Activated CD4-positive, alpha-beta memory T cell treated with anti-CD3 and anti-CD28 coated beads for 36 hours (primary cell): ENCODE data around the gene CEACAM16. TPM values are rescaled to one million over a fixed set of nuclear protein-coding genes. Genes with fewer than 3 reads are reported as not detected.
A peak's percentile ranks its signal among the peaks of the same experiment; 100 is the strongest.
"Not testable (repeated sequence)": the region's sequence is repeated elsewhere in the genome, so short reads cannot be mapped to it uniquely, and the experiment has no call there.

Experiments used
- CTCF ChIA-PET: fragments of 350-600 bp; sonication (Branson Sonifier 250); formaldehyde crosslinking; loops from one replicate; lab custom pipeline; 2021; ENCODE audit warnings: antibody characterized with exemption, inconsistent platforms; lab: Charles Lee
- POLR2A ChIA-PET: fragments of 350-600 bp; sonication (Branson Sonifier 250); formaldehyde crosslinking; loops from one replicate; lab custom pipeline; 2021; ENCODE audit warnings: antibody characterized with exemption; lab: Charles Lee
- DNase-seq: peaks from one replicate; pipeline ENCODE4 v3.0.0-alpha.2; 2020
- H3K27ac Mint-ChIP-seq: one replicate; pipeline ENCODE4 v1.8.0; 2021; ENCODE audit warnings: mixed read lengths
- H3K27me3 Mint-ChIP-seq: one replicate; pipeline ENCODE4 v1.8.0; 2021; ENCODE audit warnings: mixed read lengths
- H3K36me3 Mint-ChIP-seq: one replicate; pipeline ENCODE4 v1.8.0; 2021; ENCODE audit warnings: mixed read lengths
- H3K4me1 Mint-ChIP-seq: one replicate; pipeline ENCODE4 v1.8.0; 2021; ENCODE audit warnings: low read depth, mixed read lengths
- H3K4me3 Mint-ChIP-seq: one replicate; pipeline ENCODE4 v1.8.0; 2021; ENCODE audit warnings: mild to moderate bottlenecking, mixed read lengths
- H3K9me3 Mint-ChIP-seq: one replicate; pipeline ENCODE4 v1.8.0; 2021; ENCODE audit warnings: mixed read lengths
- intact Hi-C: fragments of 100-400 bp; cut with micrococcal nuclease; formaldehyde crosslinking; loops from one replicate; pipeline ENCODE4 v1.15.1; 2023
- total RNA-seq, 2 experiments: library from RNA; stranded (reverse); gene quantifications; one replicate each; pipeline ENCODE4 v1.2.3, GENCODE V29; 2021

Gene CEACAM16
- total RNA-seq, 2 experiments from 2014 or later, result not detected

- POLR2A ChIA-PET, result interaction anchor here (0.7 kb wide), 1 partner anchor 501 kb away, joined by 3 read pairs; no protein-coding TSS in a partner anchor
- no peaks in the 10 kb centered on the region for H3K36me3 Mint-ChIP-seq
Observed at GRCh38 chr19:44681992-44682790, 16.8 kb upstream of the CEACAM16 start.

DNA sequence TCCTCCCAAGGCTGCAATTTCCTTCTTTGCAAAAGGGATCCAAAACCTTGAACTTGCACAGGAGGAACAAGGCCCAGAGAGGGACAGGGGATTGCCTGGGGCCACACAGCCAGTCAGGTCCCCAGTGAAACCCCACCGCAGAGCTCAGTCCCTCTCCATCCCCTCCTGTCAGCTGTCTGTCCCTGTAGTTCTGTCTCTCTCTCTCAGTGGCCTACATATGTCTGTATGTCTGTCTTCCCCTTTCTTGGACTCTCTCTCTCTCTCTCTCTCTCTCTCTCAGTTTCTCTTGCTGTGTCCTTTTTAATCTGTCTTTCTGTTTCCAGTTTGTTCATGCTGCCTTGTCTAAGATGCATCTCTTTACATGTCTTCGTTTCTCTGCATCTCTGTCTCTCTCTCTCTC lies 16.1 kb upstream of the CEACAM16 start:
- H3K27me3 Mint-ChIP-seq, result peaks cover 7% of the 10 kb centered on the region
- H3K4me3 Mint-ChIP-seq, result no peak overlapping the region
- no peak for DNase-seq
- H3K4me1 Mint-ChIP-seq, result peaks cover 6% of the 10 kb centered on the region
- intact Hi-C loops, result no loop called here
- CTCF ChIA-PET, result no interaction called here
- H3K9me3 Mint-ChIP-seq, result no peaks in the 10 kb centered on the region
- POLR2A ChIA-PET, result no interaction called here
- H3K36me3 Mint-ChIP-seq, result no peaks in the 10 kb centered on the region
- H3K27ac Mint-ChIP-seq, result no peak overlapping the region

More at GRCh38 chr19:44681992-44682790, 16.8 kb upstream of the CEACAM16 start:
- H3K27ac Mint-ChIP-seq, result no peak overlapping the region
- intact Hi-C loops, result no loop called here
- CTCF ChIA-PET, result no interaction called here
- DNase-seq, result no peak
- H3K27me3 Mint-ChIP-seq, result peaks cover 6% of the 10 kb centered on the region
- H3K9me3 Mint-ChIP-seq, result no peaks in the 10 kb centered on the region
- H3K4me3 Mint-ChIP-seq, result no peak overlapping the region
- peaks cover 6% of the 10 kb centered on the region for H3K4me1 Mint-ChIP-seq

DNA sequence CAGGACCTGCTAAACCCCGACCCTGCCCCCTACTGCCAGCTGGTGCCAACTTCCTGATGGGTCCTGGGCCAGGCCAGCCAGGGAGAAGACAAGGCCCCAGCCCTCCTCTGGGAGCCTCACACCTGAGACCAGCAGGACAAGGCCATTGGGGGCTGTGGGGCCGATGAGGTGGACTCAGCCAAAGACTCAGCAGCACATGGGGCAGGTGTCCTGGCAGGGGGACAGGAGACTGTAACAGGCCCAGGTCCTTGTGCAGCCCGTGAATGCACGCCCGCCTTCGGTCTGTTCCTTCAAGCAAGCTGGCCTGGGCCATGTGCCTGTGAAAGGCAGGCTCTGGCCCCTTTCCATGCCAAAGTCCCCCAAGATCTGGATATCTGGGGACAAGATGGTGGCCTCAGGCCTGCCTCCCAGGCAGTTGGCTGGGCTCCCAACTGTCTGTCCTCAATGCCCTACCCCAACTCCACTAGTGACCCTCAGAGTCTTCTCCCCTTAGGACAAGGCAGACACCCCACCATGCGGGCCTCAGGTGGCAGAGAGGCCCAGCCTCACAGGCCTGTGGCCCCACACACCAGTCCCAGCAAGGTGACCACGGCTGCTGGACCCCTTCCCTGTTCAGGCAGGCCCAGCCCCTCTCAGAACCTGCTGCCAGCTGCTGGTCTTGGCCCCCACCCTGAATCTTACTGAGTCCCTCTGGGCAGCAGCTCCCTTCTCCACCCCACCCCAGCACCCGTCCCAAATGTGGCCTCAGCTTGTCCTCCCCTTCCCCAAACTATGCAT lies 15.3 kb upstream of the CEACAM16 start:
- intact Hi-C loops, result no loop called here
- POLR2A ChIA-PET, result no interaction called here
- Mint-ChIP-seq H3K27me3 (peaks cover 10% of the 10 kb centered on the region), H3K4me3 (no peak overlapping the region), H3K9me3 (no peaks in the 10 kb centered on the region), H3K4me1 (peaks cover 6% of the 10 kb centered on the region), H3K36me3 (no peaks in the 10 kb centered on the region), H3K27ac (no peak overlapping the region)
- CTCF ChIA-PET, result no interaction called here
- DNase-seq, result no peak

DNA sequence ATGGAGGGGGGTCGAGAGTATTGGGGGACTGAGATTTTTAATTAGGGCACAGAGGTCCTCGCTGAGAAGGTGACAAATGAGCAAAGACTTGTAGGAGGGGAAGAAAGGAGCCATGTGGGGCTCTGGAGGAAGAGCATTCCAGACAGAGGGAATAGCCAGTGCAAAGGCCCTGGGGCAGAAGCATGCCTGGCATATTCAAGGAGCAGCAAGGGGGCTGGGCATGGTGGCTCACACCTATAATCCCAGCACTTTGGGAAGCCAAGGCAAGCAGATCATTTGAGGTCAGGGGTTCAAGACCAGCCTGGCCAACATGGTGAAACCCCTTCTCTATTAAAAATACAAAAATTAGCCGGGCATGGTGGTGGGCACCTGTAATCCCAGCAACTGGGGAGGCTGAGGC lies 14.6 kb upstream of the CEACAM16 start:
- H3K27ac Mint-ChIP-seq, H3K9me3 Mint-ChIP-seq, H3K4me3 Mint-ChIP-seq: not testable (repeated sequence)

GRCh38 chr19:44684892-44685863 lies 13.8 kb upstream of the CEACAM16 start:
- H3K27ac Mint-ChIP-seq, result no peak overlapping the region
- no peak overlapping the region for H3K4me3 Mint-ChIP-seq

More for the DNA sequence above, 14.6 kb upstream of the CEACAM16 start:
- H3K36me3 Mint-ChIP-seq, CTCF ChIA-PET, DNase-seq, intact Hi-C loops, POLR2A ChIA-PET, H3K4me1 Mint-ChIP-seq, H3K27me3 Mint-ChIP-seq: not testable (repeated sequence)

DNA sequence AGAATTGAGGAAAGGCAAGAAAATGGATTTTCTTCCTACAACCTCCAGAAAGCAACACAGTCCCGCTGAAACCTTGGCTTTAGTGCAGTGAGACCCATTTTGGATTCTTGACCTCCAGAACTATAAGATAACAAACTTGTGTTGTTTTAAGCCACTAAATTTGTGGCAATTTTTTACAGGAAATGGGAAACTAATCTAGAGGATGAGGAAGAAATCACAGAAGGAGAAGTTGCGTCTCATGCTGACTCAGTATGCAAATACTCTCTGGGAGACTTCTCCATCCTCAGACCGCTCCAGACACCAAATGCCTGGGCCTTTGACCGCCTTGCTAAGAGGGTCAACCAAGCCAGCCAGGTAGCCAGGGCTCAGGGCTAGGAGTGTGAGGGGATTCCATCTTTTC lies 13.1 kb upstream of the CEACAM16 start:
- no peak overlapping the region for H3K27ac Mint-ChIP-seq
- H3K9me3 Mint-ChIP-seq, result no peaks in the 10 kb centered on the region
- DNase-seq, result no peak
- intact Hi-C loops, result no loop called here
- POLR2A ChIA-PET, result no interaction called here
- H3K4me3 Mint-ChIP-seq, result no peak overlapping the region
- H3K4me1 Mint-ChIP-seq, result peaks cover 11% of the 10 kb centered on the region
- CTCF ChIA-PET, result interaction anchor here (1.1 kb wide), 1 partner anchor 38 kb away, joined by 4 read pairs; no protein-coding TSS in a partner anchor
- peaks cover 10% of the 10 kb centered on the region for H3K27me3 Mint-ChIP-seq
- no peaks in the 10 kb centered on the region for H3K36me3 Mint-ChIP-seq

More at GRCh38 chr19:44684892-44685863, 13.8 kb upstream of the CEACAM16 start:
- Mint-ChIP-seq H3K4me1 (peaks cover 11% of the 10 kb centered on the region), H3K36me3 (no peaks in the 10 kb centered on the region), H3K9me3 (no peaks in the 10 kb centered on the region), H3K27me3 (peaks cover 10% of the 10 kb centered on the region)
- POLR2A ChIA-PET, result no interaction called here
- intact Hi-C loops, result no loop called here
- CTCF ChIA-PET, result interaction anchor here (0.6 to 1.1 kb wide), 2 partner anchors 39 to 144 kb away, joined by 4 read pairs; no protein-coding TSS in a partner anchor
- peak; percentile 24 for DNase-seq

GRCh38 chr19:44686896-44687295 lies 12.1 kb upstream of the CEACAM16 start:
- POLR2A ChIA-PET, result no interaction called here
- Mint-ChIP-seq H3K36me3 (no peaks in the 10 kb centered on the region), H3K4me3 (no peak overlapping the region), H3K27ac (no peak overlapping the region), H3K4me1 (peaks cover 15% of the 10 kb centered on the region), H3K9me3 (no peaks in the 10 kb centered on the region), H3K27me3 (peaks cover 10% of the 10 kb centered on the region)
- DNase-seq, result no peak
- intact Hi-C loops, result no loop called here
- CTCF ChIA-PET, result interaction anchor here (6.5 kb wide), 1 partner anchor 85 kb away, joined by 107 read pairs; no protein-coding TSS in a partner anchor

DNA sequence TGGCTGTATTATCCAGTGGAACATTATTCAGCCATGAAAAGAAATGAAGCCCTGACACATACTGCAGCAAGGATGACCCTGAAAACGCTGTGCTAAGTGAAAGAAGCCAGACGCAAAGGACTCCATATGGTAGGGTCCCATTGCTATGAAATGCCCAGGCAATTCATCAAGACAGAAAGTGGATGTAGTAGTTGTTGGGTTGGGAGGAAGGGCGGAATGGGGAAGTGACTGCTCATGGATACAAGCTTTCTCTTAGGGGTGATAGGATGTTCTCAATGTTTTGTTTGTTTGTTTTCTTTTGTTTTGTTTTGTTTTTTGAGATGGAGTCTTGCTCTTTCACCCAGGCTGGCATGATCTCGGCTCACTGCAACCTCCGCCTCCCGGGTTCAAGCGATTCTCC lies 11.1 kb upstream of the CEACAM16 start:
- DNase-seq, result no peak
- H3K36me3 Mint-ChIP-seq, result no peaks in the 10 kb centered on the region
- ChIA-PET CTCF (interaction anchor here (0.6 to 6.6 kb wide), 5 partner anchors 36 to 157 kb away, joined by 3 to 107 read pairs (median 15); no protein-coding TSS in a partner anchor), POLR2A (interaction anchor here (0.6 kb wide), 1 partner anchor 43 kb away, joined by 3 read pairs; no protein-coding TSS in a partner anchor)
- peaks cover 10% of the 10 kb centered on the region for H3K27me3 Mint-ChIP-seq
- no peaks in the 10 kb centered on the region for H3K9me3 Mint-ChIP-seq
- intact Hi-C loops, result no loop called here
- peaks cover 25% of the 10 kb centered on the region for H3K4me1 Mint-ChIP-seq
- no peak overlapping the region for H3K4me3 Mint-ChIP-seq
- no peak overlapping the region for H3K27ac Mint-ChIP-seq

GRCh38 chr19:44689290-44690130 lies 9.4 kb upstream of the CEACAM16 start:
- Mint-ChIP-seq H3K27ac (no peak overlapping the region), H3K9me3 (no peaks in the 10 kb centered on the region), H3K27me3 (peaks cover 10% of the 10 kb centered on the region), H3K4me1 (peaks cover 33% of the 10 kb centered on the region), H3K36me3 (no peaks in the 10 kb centered on the region), H3K4me3 (no peak overlapping the region)
- ChIA-PET CTCF (interaction anchor here (0.6 to 6.6 kb wide), 22 partner anchors 9 to 265 kb away, joined by 3 to 107 read pairs (median 4); partner anchors contain the start of genes CLPTM1 and NECTIN2), POLR2A (interaction anchor here (1.4 kb wide), 1 partner anchor 81 kb away, joined by 5 read pairs; no protein-coding TSS in a partner anchor)
- intact Hi-C loops, result loop anchor here (5.0 kb wide), 1 partner anchor 37 kb away; no protein-coding TSS in a partner anchor
- DNase-seq, result peak; percentile 81

DNA sequence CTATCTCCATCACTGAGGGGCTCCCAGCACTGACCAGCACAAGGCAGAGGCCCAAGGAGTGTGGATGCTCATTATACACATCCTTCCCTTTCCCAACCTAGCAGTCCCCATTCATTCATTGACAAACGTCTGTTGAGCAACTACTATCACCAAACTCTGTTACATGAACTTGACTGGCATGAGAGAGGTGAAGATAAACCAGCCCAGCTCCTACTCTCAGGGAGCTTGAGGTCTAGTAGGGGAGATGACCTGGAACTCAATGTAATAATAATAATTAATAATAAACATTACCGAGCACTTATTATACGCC lies 8.9 kb upstream of the CEACAM16 start:
- DNase-seq, result no peak
- H3K9me3 Mint-ChIP-seq, result no peaks in the 10 kb centered on the region
- POLR2A ChIA-PET, result interaction anchor here (1.4 kb wide), 1 partner anchor 81 kb away, joined by 5 read pairs; no protein-coding TSS in a partner anchor
- intact Hi-C loops, result loop anchor here (5.0 kb wide), 1 partner anchor 38 kb away; no protein-coding TSS in a partner anchor
- peaks cover 10% of the 10 kb centered on the region for H3K27me3 Mint-ChIP-seq
- H3K27ac Mint-ChIP-seq, result no peak overlapping the region
- no peaks in the 10 kb centered on the region for H3K36me3 Mint-ChIP-seq
- CTCF ChIA-PET, result interaction anchor here (0.8 to 6.6 kb wide), 17 partner anchors 12 to 514 kb away, joined by 3 to 107 read pairs (median 5); partner anchors contain the start of genes CLPTM1 and NECTIN2
- H3K4me3 Mint-ChIP-seq, result no peak overlapping the region
- peaks cover 29% of the 10 kb centered on the region for H3K4me1 Mint-ChIP-seq
